Dedifferentiated amniotic fluid mesenchymal stem cell (primary cell): ENCODE data around the gene FSTL5.

Source experiments
- DNase-seq: peaks from one replicate; pipeline ENCODE4 v3.0.0-alpha.2; 2016; ENCODE audit errors: extremely low spot score

The FSTL5 gene

DNA sequence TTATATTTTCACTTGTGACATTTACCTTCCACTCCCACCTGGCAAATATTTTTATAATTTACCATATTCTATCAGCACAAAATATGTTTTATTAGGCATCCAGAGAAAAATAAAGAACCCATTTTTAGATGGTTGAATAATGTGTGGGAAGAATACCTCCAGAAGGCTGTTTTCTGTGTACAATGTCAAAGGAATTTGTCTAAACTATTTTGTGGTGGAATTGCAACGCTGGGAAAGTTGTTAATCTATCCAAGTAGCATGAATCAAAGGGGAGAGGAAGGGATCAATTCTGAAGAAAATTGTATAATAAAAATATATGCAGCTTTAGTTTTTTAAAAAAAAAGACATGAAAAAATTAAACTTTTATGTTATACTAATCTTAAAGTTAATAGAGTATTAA is 706.5 kb downstream of the FSTL5 start:
- DNase-seq, result no peak

DNA sequence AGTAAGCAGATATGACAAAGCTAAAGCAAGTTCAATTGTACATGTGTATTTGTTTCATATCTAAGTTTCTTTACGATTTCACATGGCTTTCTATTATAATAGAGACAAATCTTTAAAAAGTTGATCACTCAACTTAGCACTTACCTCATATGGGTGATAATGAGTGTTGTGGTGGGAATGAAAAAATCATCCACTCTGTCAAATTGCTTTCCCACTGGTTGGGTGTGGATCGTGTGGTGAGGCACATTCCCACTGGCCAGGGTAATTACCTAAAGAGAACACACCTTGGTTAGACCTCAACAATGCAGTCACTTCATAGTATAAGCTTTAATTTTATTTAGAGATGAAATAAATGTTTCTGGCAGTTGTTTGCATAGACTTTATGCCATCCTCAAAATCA is 708.9 kb downstream of the FSTL5 start:
- DNase-seq, result no peak

DNA sequence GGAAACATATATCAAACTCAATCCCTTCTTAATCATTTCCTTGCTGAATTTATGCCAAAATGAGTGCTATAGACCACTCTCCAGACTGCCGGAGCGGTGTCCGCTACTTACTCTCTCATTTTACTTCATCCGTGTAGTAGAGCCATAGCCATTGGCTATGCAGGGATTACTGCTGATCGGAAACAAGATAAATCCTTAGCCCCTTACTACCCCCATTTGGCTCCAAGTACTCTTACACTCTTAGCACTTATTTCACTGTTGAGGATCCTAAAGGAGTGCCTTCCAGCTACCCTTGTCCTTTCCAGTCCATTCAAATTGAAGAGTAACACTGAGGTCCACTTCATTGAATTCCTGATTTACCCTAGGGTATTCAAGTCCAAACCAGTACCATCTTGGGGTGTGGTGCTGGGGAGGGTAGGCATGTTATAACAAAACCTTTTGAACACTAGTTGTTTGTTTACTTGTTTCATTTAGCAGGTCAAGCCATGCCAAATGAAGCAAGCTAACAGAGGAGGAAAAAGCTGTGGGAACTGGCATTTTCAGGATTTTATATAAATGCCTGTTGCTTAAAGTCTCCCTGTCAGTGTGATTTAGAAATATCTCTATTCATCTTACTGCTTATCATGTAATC is 715.1 kb downstream of the FSTL5 start:
- DNase-seq, result no peak

DNA sequence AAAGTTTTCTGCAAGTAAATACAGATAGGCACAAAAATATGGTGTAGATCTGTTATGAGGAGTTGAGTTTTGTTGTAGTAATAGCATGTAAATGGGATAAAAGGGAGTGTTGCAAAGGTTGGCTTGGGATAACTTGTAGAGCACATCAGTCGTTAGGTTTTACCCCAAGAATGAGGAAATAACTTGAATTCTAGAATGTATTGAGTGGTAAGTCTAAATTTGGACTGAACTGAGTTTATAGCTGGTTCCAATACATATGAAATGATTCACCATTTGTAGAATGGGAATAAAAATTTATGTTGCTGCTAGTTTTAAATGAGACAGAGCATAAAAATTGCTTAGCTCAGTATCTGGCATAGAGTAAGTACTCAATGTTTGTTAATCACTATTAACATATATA is 719.2 kb downstream of the FSTL5 start:
- DNase-seq, result no peak

DNA sequence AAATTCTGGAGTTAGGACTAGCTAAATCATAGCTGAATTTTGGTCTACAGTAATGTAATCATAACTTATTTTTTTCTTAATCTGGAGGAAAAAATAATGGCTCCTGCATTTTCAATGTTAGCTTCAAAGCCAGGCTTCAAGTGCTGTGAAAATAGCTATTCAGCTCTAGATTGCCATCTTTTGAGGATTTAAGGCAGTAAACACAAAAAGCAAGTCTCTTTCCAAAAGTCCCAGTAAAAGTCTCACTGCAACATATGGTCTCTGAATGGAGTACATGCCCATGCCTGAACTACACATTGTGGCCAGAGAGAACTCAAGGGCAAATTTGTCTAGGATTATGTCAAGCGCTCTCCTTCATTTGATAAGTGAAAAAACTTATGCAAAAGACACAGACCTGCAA is 720.9 kb downstream of the FSTL5 start:
- no peak for DNase-seq

- DNase-seq, result no peak
Observed at GRCh38 chr4:161438096-161438495, 725.7 kb downstream of the FSTL5 start.

DNA sequence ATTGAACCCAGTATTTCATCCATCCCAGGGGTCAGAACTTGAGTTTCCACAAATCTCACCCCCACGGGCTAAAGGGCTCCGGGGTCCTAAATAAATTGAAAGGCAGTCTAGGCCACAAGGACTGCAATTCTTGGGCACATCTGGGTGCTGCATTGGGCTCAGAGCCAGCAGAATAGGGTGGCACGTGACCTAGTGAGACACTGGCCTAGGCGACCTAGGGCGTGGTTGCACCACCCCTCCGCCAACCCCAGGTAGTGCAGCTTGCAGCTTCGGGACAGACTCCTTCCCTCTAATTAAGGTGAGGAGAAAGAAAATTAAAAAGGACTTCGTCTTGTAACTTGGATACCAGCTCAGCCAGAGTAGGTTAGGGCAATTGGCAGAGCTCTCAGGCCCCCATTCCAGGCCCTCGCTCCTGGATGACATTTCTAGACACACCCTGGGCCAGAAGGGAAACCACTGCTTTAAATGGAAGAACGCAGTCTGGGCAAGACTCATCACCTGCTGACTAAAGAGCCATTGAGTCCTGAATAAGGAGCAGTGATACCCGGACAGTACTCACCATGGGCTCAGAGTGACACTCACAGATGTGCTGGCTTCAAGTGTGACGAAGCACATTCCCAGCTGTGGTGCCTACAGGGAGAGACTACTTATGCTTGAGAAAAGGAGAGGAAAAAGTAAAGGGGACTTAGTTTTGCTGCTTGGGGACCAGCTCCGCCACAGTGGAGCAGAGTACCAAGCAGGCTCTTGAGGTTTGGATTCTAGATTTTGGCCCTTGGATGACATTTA is 735.4 kb downstream of the FSTL5 start:
- DNase-seq, result no peak

GRCh38 chr4:161419822-161420221 is 744.0 kb downstream of the FSTL5 start:
- no peak for DNase-seq

DNA sequence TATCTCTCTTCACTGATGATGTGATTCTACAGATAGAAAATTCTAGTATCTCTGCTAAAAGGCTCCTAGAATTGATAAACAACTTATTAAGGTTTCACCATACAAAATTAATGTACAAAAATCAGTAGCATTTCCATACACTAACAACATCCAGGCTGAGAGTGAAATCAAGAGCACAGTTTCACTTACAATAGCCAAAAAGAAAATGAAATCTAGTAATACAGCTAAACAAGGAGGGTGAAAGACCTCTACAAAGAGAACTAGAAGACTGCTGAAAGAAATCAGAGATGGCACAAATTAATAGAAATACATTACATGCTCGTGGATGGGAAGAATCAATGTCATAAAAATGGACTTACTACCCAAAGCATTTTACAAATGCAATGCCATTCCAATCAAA is 751.9 kb downstream of the FSTL5 start:
- no peak for DNase-seq

GRCh38 chr4:161404346-161405110 is 759.3 kb downstream of the FSTL5 start:
- no peak for DNase-seq

- no peak for DNase-seq
Observed at GRCh38 chr4:161403781-161404180, 760.0 kb downstream of the FSTL5 start.

GRCh38 chr4:161393602-161394001 is 770.2 kb downstream of the FSTL5 start:
- no peak for DNase-seq

DNA sequence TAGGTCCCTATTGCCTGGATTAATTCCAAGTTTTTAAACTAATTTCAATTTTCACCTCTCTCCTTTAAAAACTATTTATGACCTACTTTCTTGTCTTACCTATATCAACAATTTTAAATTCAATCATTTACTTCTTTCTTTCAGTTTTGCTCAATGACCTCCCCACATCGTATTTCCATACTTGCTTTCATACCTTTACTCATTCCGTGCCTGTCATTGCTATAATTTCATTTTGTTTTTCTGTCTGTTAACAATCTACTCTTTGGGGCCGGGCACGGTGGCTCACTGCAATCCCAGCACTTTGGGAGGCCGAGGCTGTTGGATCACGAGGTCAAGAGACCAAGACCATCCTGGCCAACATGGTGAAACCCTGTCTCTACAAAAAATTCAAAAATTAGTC is 781.1 kb downstream of the FSTL5 start:
- DNase-seq, result no peak

DNA sequence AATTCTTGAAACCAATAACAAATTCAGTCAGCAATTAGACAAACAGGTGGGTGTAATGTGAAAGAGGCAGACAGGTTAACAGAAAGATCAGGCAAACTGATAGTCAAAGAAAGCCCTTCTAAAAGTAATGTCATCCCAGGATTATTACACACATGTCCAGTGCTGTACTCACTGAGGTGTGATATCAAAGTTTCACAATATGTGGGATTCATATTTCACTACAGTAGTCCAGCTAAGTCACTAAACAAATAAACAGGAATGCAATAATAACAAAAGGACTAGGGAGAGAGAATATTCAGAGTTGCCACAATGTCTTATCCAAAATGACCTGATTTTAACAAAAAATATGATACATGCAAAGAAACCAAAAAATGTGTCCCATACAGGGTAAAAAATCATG is 787.5 kb downstream of the FSTL5 start:
- no peak for DNase-seq

- no peak for DNase-seq
Observed at GRCh38 chr4:161364681-161365080, 799.1 kb downstream of the FSTL5 start.

- DNase-seq, result no peak
Observed at GRCh38 chr4:161360982-161361381, 802.8 kb downstream of the FSTL5 start.

DNA sequence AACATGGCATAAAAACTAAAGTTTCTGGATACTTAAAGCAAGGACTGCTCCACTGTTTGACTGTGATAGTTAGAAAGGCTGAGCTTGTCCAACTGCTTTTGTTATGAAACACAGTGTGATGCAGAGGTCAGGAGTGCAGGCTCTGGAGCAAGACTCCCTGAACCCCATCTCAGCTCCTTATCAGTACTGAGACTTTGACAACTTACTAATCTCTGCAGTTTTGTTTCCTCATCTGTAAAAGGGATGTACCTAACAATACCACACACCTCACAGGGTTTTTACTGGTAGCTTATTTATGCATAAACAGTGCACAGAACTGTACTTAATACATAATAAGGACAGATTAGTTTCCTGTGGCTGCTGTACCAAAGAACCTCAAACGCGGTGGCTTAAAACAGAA is 804.3 kb downstream of the FSTL5 start:
- DNase-seq, result no peak

DNA sequence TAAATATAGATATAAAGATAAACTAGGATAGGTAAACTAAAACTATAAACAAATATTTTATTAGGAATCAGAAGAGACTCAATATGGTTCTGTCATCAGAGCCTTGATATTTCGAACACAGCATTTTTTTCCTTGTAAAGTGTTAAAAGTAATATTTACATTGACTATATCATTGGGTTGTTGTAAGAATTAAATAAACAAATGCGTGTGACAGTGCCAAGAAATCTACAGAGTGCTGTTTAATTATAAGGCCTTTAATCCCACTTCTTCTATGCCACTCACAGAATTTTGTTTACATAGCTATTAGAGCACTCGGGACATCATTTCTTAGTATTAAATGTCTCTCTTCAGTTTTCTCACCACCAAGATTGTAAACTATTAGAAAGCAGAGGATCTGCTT is 807.4 kb downstream of the FSTL5 start:
- DNase-seq, result no peak

- no peak for DNase-seq
Observed at GRCh38 chr4:161350946-161351345, 812.9 kb downstream of the FSTL5 start.

GRCh38 chr4:161345741-161346140 is 818.1 kb downstream of the FSTL5 start:
- no peak for DNase-seq

DNA sequence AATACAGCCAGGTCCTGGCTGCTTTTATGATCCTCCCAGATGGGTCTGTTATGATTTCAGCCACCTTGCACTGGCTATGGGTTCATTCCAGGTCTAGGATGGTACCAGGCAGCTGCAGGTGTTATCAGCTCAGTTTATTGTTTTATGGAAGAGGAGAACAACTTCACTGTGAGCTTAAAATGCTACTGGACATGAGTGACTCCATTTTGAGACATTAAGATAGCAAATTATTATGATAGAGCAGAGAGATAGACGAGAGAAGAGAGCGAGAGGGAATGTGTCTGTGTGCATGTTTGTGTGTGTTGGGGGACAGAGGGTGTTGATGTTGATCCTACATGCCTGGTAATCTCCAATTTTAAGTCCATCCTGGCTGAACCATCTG is 820.2 kb downstream of the FSTL5 start:
- DNase-seq, result no peak

DNA sequence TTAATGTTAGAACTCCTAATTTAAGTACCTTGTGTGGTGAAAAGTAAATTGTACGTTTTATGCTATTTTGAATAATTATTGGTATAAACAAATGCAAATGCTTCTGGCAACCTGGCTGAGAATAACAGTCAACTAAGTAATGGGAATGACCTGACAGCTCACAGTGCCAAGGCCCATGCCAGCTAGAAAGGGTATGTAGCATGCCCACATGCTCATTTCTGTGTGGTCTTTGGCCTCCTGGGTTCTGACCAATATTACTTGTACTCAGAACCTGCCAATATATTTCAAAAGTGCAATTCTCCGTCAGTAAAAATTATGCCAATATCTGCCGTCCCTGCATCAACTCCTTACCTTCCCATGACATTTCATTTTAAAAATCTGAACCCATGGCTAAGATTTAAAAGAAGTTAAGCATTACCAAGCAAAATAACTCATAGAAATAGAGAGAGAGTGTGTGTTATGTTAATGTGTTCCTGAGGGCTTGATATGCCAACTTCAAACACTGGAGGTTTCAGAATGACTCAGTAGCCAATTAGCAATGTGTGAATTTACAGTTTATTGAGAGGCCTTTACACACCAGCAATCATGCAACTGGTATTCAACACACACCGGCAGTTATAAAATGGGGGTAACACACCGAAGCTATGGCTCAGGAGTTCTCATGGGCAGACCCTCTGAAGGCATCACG is 820.8 kb downstream of the FSTL5 start:
- DNase-seq, result no peak
